Measurements from ENCODE around the gene RNF113B. TPM values are rescaled to one million over a fixed set of nuclear protein-coding genes. Genes with fewer than 3 reads are reported as not detected.

Gene RNF113B
- total and polyA plus RNA-seq, 2 of the 13 experiments (the other 11 are each of a cell fraction or from before 2014, with no cell fraction given) = not detected

DNA sequence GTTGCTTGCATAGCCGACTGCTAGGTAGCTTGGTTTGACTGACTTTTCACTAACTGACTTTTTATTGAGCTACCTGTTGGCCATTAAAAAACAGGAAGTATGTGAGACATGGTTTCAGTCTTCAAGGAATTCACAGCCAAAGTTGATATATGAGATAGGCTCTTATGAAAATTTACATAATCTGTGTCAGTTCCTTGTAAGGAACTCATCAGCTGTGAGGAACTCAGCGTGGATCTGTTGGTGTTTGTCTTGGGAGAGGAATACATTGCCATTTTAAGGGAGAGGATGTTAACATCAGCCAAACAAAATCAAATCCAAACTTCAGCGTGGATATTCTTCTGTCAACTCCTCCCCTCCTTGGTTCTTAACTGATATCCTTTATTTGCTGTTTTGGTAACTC, 2.0 kb downstream of the RNF113B start (continued):
- TF ChIP-seq, protein P1, sequence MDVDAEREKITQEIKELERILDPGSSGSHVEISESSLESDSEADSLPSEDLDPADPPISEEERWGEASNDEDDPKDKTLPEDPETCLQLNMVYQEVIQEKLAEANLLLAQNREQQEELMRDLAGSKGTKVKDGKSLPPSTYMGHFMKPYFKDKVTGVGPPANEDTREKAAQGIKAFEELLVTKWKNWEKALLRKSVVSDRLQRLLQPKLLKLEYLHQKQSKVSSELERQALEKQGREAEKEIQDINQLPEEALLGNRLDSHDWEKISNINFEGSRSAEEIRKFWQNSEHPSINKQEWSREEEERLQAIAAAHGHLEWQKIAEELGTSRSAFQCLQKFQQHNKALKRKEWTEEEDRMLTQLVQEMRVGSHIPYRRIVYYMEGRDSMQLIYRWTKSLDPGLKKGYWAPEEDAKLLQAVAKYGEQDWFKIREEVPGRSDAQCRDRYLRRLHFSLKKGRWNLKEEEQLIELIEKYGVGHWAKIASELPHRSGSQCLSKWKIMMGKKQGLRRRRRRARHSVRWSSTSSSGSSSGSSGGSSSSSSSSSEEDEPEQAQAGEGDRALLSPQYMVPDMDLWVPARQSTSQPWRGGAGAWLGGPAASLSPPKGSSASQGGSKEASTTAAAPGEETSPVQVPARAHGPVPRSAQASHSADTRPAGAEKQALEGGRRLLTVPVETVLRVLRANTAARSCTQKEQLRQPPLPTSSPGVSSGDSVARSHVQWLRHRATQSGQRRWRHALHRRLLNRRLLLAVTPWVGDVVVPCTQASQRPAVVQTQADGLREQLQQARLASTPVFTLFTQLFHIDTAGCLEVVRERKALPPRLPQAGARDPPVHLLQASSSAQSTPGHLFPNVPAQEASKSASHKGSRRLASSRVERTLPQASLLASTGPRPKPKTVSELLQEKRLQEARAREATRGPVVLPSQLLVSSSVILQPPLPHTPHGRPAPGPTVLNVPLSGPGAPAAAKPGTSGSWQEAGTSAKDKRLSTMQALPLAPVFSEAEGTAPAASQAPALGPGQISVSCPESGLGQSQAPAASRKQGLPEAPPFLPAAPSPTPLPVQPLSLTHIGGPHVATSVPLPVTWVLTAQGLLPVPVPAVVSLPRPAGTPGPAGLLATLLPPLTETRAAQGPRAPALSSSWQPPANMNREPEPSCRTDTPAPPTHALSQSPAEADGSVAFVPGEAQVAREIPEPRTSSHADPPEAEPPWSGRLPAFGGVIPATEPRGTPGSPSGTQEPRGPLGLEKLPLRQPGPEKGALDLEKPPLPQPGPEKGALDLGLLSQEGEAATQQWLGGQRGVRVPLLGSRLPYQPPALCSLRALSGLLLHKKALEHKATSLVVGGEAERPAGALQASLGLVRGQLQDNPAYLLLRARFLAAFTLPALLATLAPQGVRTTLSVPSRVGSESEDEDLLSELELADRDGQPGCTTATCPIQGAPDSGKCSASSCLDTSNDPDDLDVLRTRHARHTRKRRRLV (CRISPR knock-in tag; IDR thresholded peaks at IDR 0.05) = no peak
- TF ChIP-seq KDM6A (CRISPR knock-in tag; IDR thresholded peaks at IDR 0.05; ENCODE audit: low read depth) = no peak
- TF ChIP-seq, protein P2, sequence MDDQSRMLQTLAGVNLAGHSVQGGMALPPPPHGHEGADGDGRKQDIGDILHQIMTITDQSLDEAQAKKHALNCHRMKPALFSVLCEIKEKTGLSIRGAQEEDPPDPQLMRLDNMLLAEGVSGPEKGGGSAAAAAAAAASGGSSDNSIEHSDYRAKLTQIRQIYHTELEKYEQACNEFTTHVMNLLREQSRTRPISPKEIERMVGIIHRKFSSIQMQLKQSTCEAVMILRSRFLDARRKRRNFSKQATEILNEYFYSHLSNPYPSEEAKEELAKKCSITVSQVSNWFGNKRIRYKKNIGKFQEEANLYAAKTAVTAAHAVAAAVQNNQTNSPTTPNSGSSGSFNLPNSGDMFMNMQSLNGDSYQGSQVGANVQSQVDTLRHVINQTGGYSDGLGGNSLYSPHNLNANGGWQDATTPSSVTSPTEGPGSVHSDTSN (CRISPR knock-in tag; IDR thresholded peaks at IDR 0.05; ENCODE audit: borderline replicate concordance) = no peak
- no peak for TF ChIP-seq HCFC1 (IDR thresholded peaks at IDR 0.05; ENCODE audit: low read depth, low read length)
- TF ChIP-seq, protein P3, sequence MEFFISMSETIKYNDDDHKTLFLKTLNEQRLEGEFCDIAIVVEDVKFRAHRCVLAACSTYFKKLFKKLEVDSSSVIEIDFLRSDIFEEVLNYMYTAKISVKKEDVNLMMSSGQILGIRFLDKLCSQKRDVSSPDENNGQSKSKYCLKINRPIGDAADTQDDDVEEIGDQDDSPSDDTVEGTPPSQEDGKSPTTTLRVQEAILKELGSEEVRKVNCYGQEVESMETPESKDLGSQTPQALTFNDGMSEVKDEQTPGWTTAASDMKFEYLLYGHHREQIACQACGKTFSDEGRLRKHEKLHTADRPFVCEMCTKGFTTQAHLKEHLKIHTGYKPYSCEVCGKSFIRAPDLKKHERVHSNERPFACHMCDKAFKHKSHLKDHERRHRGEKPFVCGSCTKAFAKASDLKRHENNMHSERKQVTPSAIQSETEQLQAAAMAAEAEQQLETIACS (CRISPR knock-in tag; IDR thresholded peaks at IDR 0.05) = no peak
- TF ChIP-seq ZSCAN31 (CRISPR knock-in tag; IDR thresholded peaks at IDR 0.05; ENCODE audit: low read depth) = no peak
- no peak for TF ChIP-seq PPARG (CRISPR knock-in tag; conservative IDR thresholded peaks at IDR 0.05)
